ENCODE data around the gene INPP5D.
A peak's percentile ranks its signal among the peaks of the same experiment; 100 is the strongest.
"Not testable (repeated sequence)": the region's sequence is repeated elsewhere in the genome, so short reads cannot be mapped to it uniquely, and the experiment has no call there.

The INPP5D gene

GRCh38 chr2:233122541-233122940 is 62.4 kb downstream of the INPP5D start:
- H3K4me3 ChIP-seq (ENCODE audit: low read depth, low read length), result no peak overlapping the region
- no peak for TF ChIP-seq CTCF (conservative IDR thresholded peaks at IDR 0.05; ENCODE audit: low read depth, low read length)
- DNase-seq (ENCODE audit: low read depth), result no peak

DNA sequence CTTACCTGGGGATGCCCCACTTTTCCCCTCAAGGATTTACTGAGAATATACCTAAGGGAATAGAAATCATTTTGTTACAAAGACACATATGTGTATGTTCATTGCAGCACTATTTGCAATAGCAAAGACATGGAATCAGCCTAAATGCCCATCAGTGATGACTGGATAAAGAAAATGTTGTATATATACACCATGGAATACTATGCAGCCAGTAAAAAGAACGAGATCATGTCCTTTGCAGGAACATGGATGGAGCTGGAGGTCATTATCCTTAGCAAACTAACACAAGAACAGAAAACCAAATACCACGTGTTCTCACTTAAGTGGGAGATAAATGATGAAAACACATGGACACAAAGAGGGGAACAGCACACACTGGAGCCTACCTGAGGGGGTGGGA is 63.4 kb downstream of the INPP5D start:
- not testable (repeated sequence) for H3K4me3 ChIP-seq (ENCODE audit: low read depth, low read length); DNase-seq (ENCODE audit: low read depth)

GRCh38 chr2:233124421-233125080 is 64.4 kb downstream of the INPP5D start:
- no peak overlapping the region for H3K4me3 ChIP-seq (ENCODE audit: low read depth, low read length)
- no peak for DNase-seq (ENCODE audit: low read depth)
- TF ChIP-seq CTCF (conservative IDR thresholded peaks at IDR 0.05; ENCODE audit: low read depth, low read length), result no peak

DNA sequence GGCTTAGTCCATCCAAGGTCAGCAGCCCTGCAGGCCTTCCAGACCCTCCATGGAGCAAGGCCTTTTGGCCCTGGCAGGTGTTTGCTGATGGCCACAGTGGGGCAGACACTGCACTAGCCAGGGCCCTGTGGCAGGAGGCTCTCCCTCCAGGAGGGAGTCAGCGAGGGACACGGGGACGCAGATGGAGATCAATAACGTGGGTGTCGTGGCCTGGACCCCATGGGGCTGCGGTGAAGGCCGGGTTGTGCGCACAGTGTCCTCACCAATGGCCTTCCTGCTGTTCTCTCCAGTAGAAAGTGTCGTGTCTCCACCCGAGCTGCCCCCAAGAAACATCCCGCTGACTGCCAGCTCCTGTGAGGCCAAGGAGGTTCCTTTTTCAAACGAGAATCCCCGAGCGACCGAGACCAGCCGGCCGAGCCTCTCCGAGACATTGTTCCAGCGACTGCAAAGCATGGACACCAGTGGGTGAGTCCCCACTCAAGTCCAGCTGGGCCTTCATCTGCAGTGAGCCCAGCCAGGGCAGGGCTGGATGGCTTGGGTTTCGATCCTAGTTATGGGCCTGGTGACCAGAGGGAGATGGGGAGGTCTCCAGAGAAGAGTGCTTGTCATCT is 65.4 kb downstream of the INPP5D start:
- no peak for DNase-seq (ENCODE audit: low read depth)
- TF ChIP-seq CTCF (conservative IDR thresholded peaks at IDR 0.05; ENCODE audit: low read depth, low read length), result no peak
- no peak overlapping the region for H3K4me3 ChIP-seq (ENCODE audit: low read depth, low read length)

GRCh38 chr2:233129351-233129978 is 69.3 kb downstream of the INPP5D start:
- no peak overlapping the region for H3K4me3 ChIP-seq (ENCODE audit: low read depth, low read length)
- DNase-seq (ENCODE audit: low read depth), result no peak
- TF ChIP-seq CTCF (conservative IDR thresholded peaks at IDR 0.05; ENCODE audit: low read depth, low read length), result peak; percentile 28

- no peak for DNase-seq (ENCODE audit: low read depth)
- no peak for TF ChIP-seq CTCF (conservative IDR thresholded peaks at IDR 0.05; ENCODE audit: low read depth, low read length)
- H3K4me3 ChIP-seq (ENCODE audit: low read depth, low read length), result no peak overlapping the region
Measured at GRCh38 chr2:233130024-233130423, 69.9 kb downstream of the INPP5D start.

- H3K4me3 ChIP-seq (ENCODE audit: low read depth, low read length), result no peak overlapping the region
- DNase-seq (ENCODE audit: low read depth), result no peak
- no peak for TF ChIP-seq CTCF (conservative IDR thresholded peaks at IDR 0.05; ENCODE audit: low read depth, low read length)
Measured at GRCh38 chr2:233130481-233131020, 70.4 kb downstream of the INPP5D start.

Measured in choroid plexus epithelial cell (primary cell).